VCaP (cell line): Measurements from ENCODE around the gene GJC2.
"Not testable (repeated sequence)": the region's sequence is repeated elsewhere in the genome, so short reads cannot be mapped to it uniquely, and the experiment has no call there.

Experiments
- H3K27ac ChIP-seq: fragments of 450-650 bp; 2 replicates; pipeline ENCODE4 v1.5.1; 2017
- CTCF ChIP-seq: fragments of 450-650 bp; conservative IDR thresholded peaks from 2 replicates; pipeline ENCODE4 v1.5.1; 2017; ENCODE audit warnings: mild to moderate bottlenecking, moderate library complexity

The GJC2 gene

GRCh38 chr1:228109073-228109961 is 40.4 kb upstream of the GJC2 start, which contains the start of gene MRPL55:
MRPL55 (minus strand) TSS chr1:228109299; CDS start chr1:228108260, 1,039 bp downstream.
- TF ChIP-seq CTCF = no peak
- H3K27ac ChIP-seq = peak within 1 kb of the TSS; percentile 54; the same call in 1 of the 2 replicates

DNA sequence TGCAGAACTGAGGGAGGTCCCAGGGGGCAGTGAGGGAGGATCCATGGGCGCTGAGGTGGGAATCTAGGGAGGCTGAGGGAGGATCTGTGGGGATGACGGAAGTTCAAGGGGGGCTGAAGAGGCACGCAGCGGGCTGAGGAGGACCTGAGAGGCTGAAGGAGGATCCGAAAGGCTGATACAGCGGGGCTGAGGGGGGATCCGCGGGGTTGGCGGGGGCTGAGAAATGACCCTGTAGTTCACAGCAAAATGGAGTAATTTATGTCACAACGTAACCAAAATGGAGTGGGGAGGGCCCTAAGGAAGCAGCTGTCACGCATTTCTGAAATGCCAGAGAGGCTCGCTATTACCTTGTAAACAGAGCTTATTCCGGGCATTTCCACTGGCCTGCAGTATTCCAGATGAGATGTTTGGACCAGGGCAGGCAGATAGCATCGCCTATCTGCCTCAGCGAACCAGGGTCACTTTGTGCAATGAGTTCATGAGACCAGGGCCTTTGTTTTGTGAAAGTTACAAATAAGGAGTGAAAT is 39.7 kb upstream of the GJC2 start:
- no peak for TF ChIP-seq CTCF
- H3K27ac ChIP-seq = no peak overlapping the region; the same call in 1 of the 2 replicates

GRCh38 chr1:228110556-228110955 is 39.2 kb upstream of the GJC2 start:
- TF ChIP-seq CTCF = no peak
- H3K27ac ChIP-seq = no peak overlapping the region

DNA sequence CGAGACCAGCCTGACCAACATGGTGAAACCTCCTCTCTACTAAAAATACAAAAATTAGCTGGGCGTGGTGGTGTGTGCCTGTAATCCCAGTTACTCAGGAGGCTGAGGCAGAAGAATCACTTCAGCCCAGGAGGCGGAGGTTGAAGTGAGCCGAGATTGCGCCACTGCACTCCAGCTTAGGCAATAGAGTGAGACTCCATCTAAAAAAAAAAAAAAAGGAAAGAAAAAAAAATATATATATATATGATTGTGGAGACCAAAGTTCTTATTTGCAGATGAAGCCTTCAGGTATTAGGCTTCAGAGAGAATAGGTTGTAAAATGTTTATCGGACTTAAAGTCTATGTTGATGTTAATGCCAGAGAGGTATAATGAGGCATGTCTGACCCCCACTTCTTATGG is 38.4 kb upstream of the GJC2 start:
- H3K27ac ChIP-seq = not testable (repeated sequence)

DNA sequence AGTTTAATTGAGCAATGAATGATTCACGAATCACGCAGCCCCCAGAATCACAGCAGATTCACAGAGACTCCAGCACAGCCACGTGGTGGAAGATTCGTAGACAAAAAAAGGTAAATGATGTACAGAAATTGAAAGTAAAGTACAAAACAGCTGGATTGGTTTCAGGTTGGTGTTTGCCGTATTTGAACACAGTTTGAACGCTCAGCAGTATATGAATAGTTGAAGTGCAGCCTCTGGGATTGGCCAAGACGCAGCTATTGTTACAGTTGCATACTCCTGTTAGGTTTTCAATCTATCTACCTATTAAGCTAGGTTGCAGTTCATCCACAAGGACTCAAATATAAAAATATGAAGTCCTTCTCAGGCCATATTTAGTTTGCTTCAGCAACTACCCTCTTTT is 37.6 kb upstream of the GJC2 start:
- no peak for TF ChIP-seq CTCF
- no peak overlapping the region for H3K27ac ChIP-seq

DNA sequence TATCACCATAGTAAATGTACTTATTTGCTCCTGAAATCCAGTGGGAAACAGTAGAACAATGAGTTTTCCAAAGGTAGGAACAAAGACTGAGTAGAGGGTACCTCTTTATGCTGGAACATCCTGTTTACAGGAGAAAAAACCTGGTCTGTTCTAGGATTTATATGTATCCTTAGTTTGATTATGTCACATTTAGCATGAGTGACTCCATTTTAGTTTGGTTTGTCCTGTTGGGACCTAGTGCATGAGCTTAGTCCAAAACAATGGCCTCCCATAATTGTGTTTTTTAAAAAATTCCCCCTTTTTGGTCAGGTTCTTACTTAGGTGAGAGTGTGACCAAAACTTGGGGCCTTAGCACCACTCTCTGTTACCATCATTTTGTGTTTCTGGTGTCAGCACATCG is 37.1 kb upstream of the GJC2 start:
- H3K27ac ChIP-seq = no peak overlapping the region
- TF ChIP-seq CTCF = no peak

DNA sequence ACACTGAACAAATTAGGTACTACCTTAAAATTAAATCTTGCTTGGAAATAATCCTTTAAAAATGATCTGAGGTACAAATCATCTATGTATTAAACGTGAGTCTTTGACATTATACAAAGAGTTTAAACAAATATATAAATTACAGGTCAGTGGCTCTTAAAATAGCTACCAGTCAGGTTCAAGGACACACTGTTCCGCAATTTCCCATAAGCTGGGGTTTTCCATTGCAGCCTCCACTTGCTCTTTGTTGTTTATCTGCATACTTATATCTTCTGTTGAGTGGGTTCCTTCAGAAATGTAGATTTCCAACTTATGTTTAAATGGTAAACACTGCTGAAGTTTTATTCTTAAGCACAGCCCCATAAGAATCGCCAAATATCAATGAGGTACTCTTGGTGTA is 34.9 kb upstream of the GJC2 start:
- no peak overlapping the region for H3K27ac ChIP-seq
- TF ChIP-seq CTCF = no peak

DNA sequence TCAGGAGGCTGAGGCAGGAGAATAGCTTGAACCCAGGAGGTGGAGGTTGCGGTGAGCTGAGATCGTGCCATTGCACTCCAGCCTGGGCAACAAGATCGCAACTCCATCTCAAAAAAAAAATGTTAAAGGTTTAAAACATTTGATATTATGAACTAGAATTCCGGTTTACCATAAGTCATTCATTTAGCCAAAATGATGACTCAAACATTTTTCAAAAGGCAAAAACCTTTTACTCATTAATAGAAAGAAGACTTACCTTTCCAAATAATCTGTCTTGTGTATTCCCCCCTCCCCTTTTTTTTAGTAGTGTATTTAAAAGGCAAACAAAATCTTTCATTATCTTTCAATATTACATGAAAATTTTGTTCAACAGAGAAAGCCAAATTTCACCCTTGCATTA is 32.4 kb upstream of the GJC2 start:
- no peak for TF ChIP-seq CTCF

More for the DNA sequence above, 32.4 kb upstream of the GJC2 start:
- no peak overlapping the region for H3K27ac ChIP-seq
